Liver (tissue), 9 donors: ENCODE results near the gene MAN1C1. TPM values are rescaled to one million over a fixed set of nuclear protein-coding genes. Genes with fewer than 3 reads are reported as not detected.

ENCODE experiments used
- DNase-seq: peaks from one replicate; pipeline ENCODE4 v3.0.0-alpha.2; 2017; ENCODE audit warnings: low spot score
- H3K27ac ChIP-seq, 2 donors: one replicate each; pipeline ENCODE4 v1.7.0; 2013; ENCODE audit warnings: inconsistent platforms in 2 of 2, low read length in 2 of 2, control low read depth in 1 of 2, low read depth in 1 of 2, mild to moderate bottlenecking in 1 of 2
- H3K27me3 ChIP-seq, 4 donors: one replicate each; pipeline versions ENCODE4 v1.6.1 to v1.7.0; 2013; ENCODE audit warnings: low read length in 3 of 4, inconsistent platforms in 1 of 4, mild to moderate bottlenecking in 1 of 4, moderate library complexity in 1 of 4; ENCODE audit not compliant: control insufficient read depth in 4 of 4, insufficient read depth in 4 of 4
- H3K36me3 ChIP-seq, 4 donors: one replicate each; pipeline versions ENCODE4 v1.6.1 to v1.7.0; 2013; ENCODE audit warnings: low read length in 3 of 4, mild to moderate bottlenecking in 3 of 4, low read depth in 1 of 4, moderate library complexity in 1 of 4; ENCODE audit not compliant: control insufficient read depth in 4 of 4, insufficient read depth in 3 of 4
- H3K4me1 ChIP-seq, 4 donors: one replicate each; pipeline versions ENCODE4 v1.6.1 to v1.7.0; 2013; ENCODE audit warnings: low read length in 3 of 4, mild to moderate bottlenecking in 3 of 4, moderate library complexity in 1 of 4; ENCODE audit not compliant: control insufficient read depth in 4 of 4, insufficient read depth in 4 of 4
- H3K4me3 ChIP-seq, 3 donors: one replicate each; pipeline versions ENCODE4 v1.6.1 to v1.7.0; 2013; ENCODE audit warnings: low read length in 3 of 3, control low read depth in 1 of 3, low read depth in 1 of 3, mild to moderate bottlenecking in 1 of 3
- H3K9ac ChIP-seq, 2 donors: one replicate each; pipeline ENCODE4 v1.7.0; 2013; ENCODE audit warnings: low read length in 2 of 2, mild to moderate bottlenecking in 2 of 2, moderate library complexity in 2 of 2, control low read depth in 1 of 2, low read depth in 1 of 2
- H3K9me3 ChIP-seq, 4 donors: one replicate each; pipeline versions ENCODE4 v1.6.1 to v1.7.0; 2013; ENCODE audit warnings: low read length in 3 of 4; ENCODE audit not compliant: control insufficient read depth in 4 of 4
- EGR1 ChIP-seq, 2 donors: IDR thresholded peaks; 2 replicates each; pipeline ENCODE4 v1.6.1; 2016 to 2018; ENCODE audit warnings: antibody characterized with exemption in 2 of 2, low read depth in 2 of 2
- FOXA1 ChIP-seq: IDR thresholded peaks from 2 replicates; pipeline ENCODE4 v1.6.1; 2016; ENCODE audit warnings: antibody characterized with exemption
- FOXA2 ChIP-seq: IDR thresholded peaks from 2 replicates; pipeline ENCODE4 v1.6.1; 2016; ENCODE audit warnings: antibody characterized with exemption
- GABPA ChIP-seq, 2 donors: IDR thresholded peaks in 1 of 2; conservative IDR thresholded peaks in 1 of 2; 2 replicates each; pipeline ENCODE4 v1.6.1; 2016; ENCODE audit warnings: antibody characterized with exemption in 2 of 2, mild to moderate bottlenecking in 1 of 2, moderate library complexity in 1 of 2
- HNF4A ChIP-seq, 2 donors: conservative IDR thresholded peaks; 2 replicates each; pipeline ENCODE4 v1.6.1; 2016; ENCODE audit warnings: antibody characterized with exemption in 2 of 2, mild to moderate bottlenecking in 2 of 2
- HNF4G ChIP-seq: IDR thresholded peaks from 2 replicates; pipeline ENCODE4 v1.6.1; 2016; ENCODE audit warnings: antibody characterized with exemption
- JUND ChIP-seq, 2 donors: IDR thresholded peaks; 2 replicates each; pipeline ENCODE4 v1.6.1; 2016; ENCODE audit warnings: antibody characterized with exemption in 2 of 2
- NR2F2 ChIP-seq: IDR thresholded peaks from 2 replicates; pipeline ENCODE4 v1.6.1; 2016; ENCODE audit warnings: antibody characterized with exemption
- RAD21 ChIP-seq, 2 donors: IDR thresholded peaks; 2 replicates each; pipeline ENCODE4 v1.6.1; 2016; ENCODE audit warnings: antibody characterized with exemption in 2 of 2, mild to moderate bottlenecking in 2 of 2
- RXRA ChIP-seq, 2 donors: IDR thresholded peaks; 2 replicates each; pipeline ENCODE4 v1.6.1; 2017 to 2018; ENCODE audit warnings: antibody characterized with exemption in 2 of 2, mild to moderate bottlenecking in 1 of 2
- SP1 ChIP-seq: IDR thresholded peaks from 2 replicates; pipeline ENCODE4 v1.6.1; 2018; ENCODE audit warnings: antibody characterized with exemption, mild to moderate bottlenecking
- TAF1 ChIP-seq: conservative IDR thresholded peaks from 2 replicates; pipeline ENCODE4 v1.6.1; 2016; ENCODE audit warnings: antibody characterized with exemption, mild to moderate bottlenecking
- YY1 ChIP-seq: IDR thresholded peaks from 2 replicates; pipeline ENCODE4 v1.6.1; 2016; ENCODE audit warnings: antibody characterized with exemption, mild to moderate bottlenecking
- WGBS: extraction: QIAGEN DNeasy Blood & Tissue Kit; methylation state at CpG from one replicate; pipeline ENCODE4 v1.1.7; 2013; 5-methylcytosine and 5-hydroxymethylcytosine counted together
- polyA plus RNA-seq, 2 donors: library from polyadenylated mRNA; stranded (reverse) in 1 of 2; unstranded in 1 of 2; fragments of 200-250 nt in 1 of 2; fragments of >200 nt in 1 of 2; fragmentation: Nextera tagmentation in 1 of 2; extraction: Ambion mirVana in 1 of 2; gene quantifications; one replicate each; pipeline versions ENCODE4 v1.2.1 to v1.2.3, GENCODE V29; 2013 to 2015
- total RNA-seq, 2 donors: library from RNA; depleted of rRNA; stranded (reverse); fragments of >200 nt; gene quantifications; one replicate each; pipeline ENCODE4 v1.2.3, GENCODE V29; 2014
- TF ChIP-seq, protein P1 (sequence below): IDR thresholded peaks from 2 replicates; pipeline ENCODE4 v1.6.1; 2016; ENCODE audit warnings: antibody characterized with exemption
- TF ChIP-seq, protein P2 (sequence below): IDR thresholded peaks from 2 replicates; pipeline ENCODE4 v1.6.1; 2016; ENCODE audit warnings: antibody characterized with exemption, mild to moderate bottlenecking
- TF ChIP-seq, protein P3 (sequence below): IDR thresholded peaks from 2 replicates; pipeline ENCODE4 v1.6.1; 2016; ENCODE audit warnings: antibody characterized with exemption
- TF ChIP-seq, protein P4 (sequence below): fragments of 150-350 bp; IDR thresholded peaks from 2 replicates; pipeline ENCODE4 v1.5.1; 2017; ENCODE audit warnings: improper control_type of control experiment, low read depth, low read length; ENCODE audit not compliant: missing input control
- TF ChIP-seq, protein P5 (sequence below): IDR thresholded peaks from 2 replicates; pipeline ENCODE4 v1.6.1; 2016; ENCODE audit warnings: antibody characterized with exemption
- donor health status: healthy.
- donor health status: healthy.
- donor health status: healthy.
- donor health status: healthy.
- donor health status: healthy.

MAN1C1 gene
- total and polyA plus RNA-seq, 4 donors = 6.3 to 16.0 (median 8.1) TPM

DNA sequence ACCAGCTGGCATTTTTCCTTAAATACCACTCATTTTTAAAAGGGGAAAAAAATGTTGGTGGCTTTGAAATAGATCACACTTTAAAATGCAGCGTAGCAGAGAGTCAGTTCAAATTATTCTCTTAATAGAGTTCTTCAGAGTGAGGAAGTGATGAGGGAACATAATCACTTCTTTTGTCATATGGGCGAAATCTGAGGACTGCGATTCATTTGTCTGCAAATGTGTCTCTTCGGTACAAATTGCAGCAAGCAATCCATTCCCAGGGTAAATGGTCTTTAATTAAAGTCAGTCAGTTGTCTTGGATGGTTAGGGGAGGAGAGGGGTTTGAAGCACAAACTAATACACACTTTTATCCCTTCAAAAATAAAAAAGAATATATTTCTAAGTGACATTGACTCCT, 97.4 kb downstream of the MAN1C1 start:
- no peak for TF ChIP-seq JUND (IDR thresholded peaks at IDR 0.05)
- no peak for TF ChIP-seq FOXA2
- no peak for TF ChIP-seq NR2F2
- no peaks in the 10 kb centered on the region for H3K9me3 ChIP-seq
- no peak for DNase-seq
- H3K36me3 ChIP-seq = no peaks in the 10 kb centered on the region
- H3K4me1 ChIP-seq = peaks cover 0 to 2% (median 0%) of the 10 kb centered on the region in 4 donors
- H3K27me3 ChIP-seq = no peaks in the 10 kb centered on the region
- H3K27ac ChIP-seq = no peak overlapping the region
- H3K9ac ChIP-seq = no peak overlapping the region
- H3K4me3 ChIP-seq = no peak overlapping the region
- 91% methylated on average over 4 of the region's 4 CpGs for WGBS

DNA sequence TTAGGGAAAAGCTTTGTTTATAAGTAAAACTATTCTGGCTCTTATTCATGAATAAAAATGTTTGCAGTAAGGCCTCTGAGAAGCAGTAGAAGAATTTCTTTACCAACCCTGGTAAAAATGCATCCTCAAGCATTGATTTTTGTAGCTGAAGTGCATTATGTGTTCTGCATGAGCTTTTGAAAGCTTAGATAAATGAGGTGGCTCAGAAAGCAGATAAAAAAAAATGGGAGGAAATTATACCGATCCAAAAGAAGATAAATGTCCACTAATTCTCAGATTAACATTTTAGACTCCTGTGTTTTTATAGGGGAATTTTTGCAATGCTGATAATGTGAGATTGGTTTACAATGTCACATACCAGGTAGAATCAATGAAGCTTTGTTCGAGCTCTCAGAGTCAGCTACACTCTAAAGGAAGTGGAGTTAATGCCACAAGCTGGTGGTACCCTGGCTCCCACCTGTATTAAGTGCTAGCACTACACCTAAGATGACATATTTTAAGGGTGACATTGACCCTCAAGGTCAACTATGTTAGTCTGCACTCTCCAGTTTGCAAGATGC, 97.9 kb downstream of the MAN1C1 start:
- Histone ChIP-seq H3K9me3 (no peaks in the 10 kb centered on the region), H3K4me1 (peaks cover 0 to 2% (median 0%) of the 10 kb centered on the region in 4 donors), H3K9ac (no peak overlapping the region), H3K27ac (no peak overlapping the region), H3K27me3 (no peaks in the 10 kb centered on the region), H3K36me3 (no peaks in the 10 kb centered on the region), H3K4me3 (no peak overlapping the region)
- 77% methylated on average over 2 of the region's 2 CpGs for WGBS
- TF ChIP-seq JUND (IDR thresholded peaks at IDR 0.05) (no peak), SP1 (no peak), NR2F2 (no peak), FOXA2 (no peak), YY1 (no peak), RXRA (IDR thresholded peaks at IDR 0.05) (no peak), GABPA (IDR thresholded peaks at IDR 0.05 in 1 of 2, conservative IDR thresholded peaks at IDR 0.05 in 1 of 2) (no peak), HNF4A (conservative IDR thresholded peaks at IDR 0.05) (no peak), TAF1 (no peak), HNF4G (no peak), FOXA1 (no peak), EGR1 (IDR thresholded peaks at IDR 0.05; ENCODE audit: low read depth in 2 of 2) (no peak), RAD21 (IDR thresholded peaks at IDR 0.05) (no peak)
- TF ChIP-seq, protein P1, sequence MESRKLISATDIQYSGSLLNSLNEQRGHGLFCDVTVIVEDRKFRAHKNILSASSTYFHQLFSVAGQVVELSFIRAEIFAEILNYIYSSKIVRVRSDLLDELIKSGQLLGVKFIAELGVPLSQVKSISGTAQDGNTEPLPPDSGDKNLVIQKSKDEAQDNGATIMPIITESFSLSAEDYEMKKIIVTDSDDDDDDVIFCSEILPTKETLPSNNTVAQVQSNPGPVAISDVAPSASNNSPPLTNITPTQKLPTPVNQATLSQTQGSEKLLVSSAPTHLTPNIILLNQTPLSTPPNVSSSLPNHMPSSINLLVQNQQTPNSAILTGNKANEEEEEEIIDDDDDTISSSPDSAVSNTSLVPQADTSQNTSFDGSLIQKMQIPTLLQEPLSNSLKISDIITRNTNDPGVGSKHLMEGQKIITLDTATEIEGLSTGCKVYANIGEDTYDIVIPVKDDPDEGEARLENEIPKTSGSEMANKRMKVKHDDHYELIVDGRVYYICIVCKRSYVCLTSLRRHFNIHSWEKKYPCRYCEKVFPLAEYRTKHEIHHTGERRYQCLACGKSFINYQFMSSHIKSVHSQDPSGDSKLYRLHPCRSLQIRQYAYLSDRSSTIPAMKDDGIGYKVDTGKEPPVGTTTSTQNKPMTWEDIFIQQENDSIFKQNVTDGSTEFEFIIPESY = no peak
- TF ChIP-seq, protein P2, sequence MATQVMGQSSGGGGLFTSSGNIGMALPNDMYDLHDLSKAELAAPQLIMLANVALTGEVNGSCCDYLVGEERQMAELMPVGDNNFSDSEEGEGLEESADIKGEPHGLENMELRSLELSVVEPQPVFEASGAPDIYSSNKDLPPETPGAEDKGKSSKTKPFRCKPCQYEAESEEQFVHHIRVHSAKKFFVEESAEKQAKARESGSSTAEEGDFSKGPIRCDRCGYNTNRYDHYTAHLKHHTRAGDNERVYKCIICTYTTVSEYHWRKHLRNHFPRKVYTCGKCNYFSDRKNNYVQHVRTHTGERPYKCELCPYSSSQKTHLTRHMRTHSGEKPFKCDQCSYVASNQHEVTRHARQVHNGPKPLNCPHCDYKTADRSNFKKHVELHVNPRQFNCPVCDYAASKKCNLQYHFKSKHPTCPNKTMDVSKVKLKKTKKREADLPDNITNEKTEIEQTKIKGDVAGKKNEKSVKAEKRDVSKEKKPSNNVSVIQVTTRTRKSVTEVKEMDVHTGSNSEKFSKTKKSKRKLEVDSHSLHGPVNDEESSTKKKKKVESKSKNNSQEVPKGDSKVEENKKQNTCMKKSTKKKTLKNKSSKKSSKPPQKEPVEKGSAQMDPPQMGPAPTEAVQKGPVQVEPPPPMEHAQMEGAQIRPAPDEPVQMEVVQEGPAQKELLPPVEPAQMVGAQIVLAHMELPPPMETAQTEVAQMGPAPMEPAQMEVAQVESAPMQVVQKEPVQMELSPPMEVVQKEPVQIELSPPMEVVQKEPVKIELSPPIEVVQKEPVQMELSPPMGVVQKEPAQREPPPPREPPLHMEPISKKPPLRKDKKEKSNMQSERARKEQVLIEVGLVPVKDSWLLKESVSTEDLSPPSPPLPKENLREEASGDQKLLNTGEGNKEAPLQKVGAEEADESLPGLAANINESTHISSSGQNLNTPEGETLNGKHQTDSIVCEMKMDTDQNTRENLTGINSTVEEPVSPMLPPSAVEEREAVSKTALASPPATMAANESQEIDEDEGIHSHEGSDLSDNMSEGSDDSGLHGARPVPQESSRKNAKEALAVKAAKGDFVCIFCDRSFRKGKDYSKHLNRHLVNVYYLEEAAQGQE = no peak
- TF ChIP-seq, protein P3, sequence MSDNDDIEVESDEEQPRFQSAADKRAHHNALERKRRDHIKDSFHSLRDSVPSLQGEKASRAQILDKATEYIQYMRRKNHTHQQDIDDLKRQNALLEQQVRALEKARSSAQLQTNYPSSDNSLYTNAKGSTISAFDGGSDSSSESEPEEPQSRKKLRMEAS = no peak
- TF ChIP-seq, protein P4, sequence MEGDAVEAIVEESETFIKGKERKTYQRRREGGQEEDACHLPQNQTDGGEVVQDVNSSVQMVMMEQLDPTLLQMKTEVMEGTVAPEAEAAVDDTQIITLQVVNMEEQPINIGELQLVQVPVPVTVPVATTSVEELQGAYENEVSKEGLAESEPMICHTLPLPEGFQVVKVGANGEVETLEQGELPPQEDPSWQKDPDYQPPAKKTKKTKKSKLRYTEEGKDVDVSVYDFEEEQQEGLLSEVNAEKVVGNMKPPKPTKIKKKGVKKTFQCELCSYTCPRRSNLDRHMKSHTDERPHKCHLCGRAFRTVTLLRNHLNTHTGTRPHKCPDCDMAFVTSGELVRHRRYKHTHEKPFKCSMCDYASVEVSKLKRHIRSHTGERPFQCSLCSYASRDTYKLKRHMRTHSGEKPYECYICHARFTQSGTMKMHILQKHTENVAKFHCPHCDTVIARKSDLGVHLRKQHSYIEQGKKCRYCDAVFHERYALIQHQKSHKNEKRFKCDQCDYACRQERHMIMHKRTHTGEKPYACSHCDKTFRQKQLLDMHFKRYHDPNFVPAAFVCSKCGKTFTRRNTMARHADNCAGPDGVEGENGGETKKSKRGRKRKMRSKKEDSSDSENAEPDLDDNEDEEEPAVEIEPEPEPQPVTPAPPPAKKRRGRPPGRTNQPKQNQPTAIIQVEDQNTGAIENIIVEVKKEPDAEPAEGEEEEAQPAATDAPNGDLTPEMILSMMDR = no peak
- TF ChIP-seq, protein P5, sequence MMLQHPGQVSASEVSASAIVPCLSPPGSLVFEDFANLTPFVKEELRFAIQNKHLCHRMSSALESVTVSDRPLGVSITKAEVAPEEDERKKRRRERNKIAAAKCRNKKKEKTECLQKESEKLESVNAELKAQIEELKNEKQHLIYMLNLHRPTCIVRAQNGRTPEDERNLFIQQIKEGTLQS = no peak
- no peak for DNase-seq
